Peyer's patch (tissue), 4 donors: ENCODE results near the gene PANK1. TPM values are rescaled to one million over a fixed set of nuclear protein-coding genes. Genes with fewer than 3 reads are reported as not detected.

ENCODE experiments used
- DNase-seq, 3 donors: peaks; one replicate each; pipeline ENCODE4 v3.0.0-alpha.2; 2017 to 2019
- H3K27ac ChIP-seq, 4 donors: fragments of 200-600 bp; sonication (generic); one replicate each; pipeline ENCODE4 v1.5.1; 2016 to 2019
- H3K27me3 ChIP-seq, 2 donors: fragments of 200-600 bp; sonication (generic); one replicate each; pipeline ENCODE4 v1.5.1; 2019
- H3K36me3 ChIP-seq, 3 donors: fragments of 200-600 bp; sonication (generic); one replicate each; pipeline ENCODE4 v1.5.1; 2016 to 2019
- H3K4me1 ChIP-seq, 4 donors: fragments of 200-600 bp; sonication (generic); one replicate each; pipeline ENCODE4 v1.5.1; 2016 to 2019
- H3K4me3 ChIP-seq, 4 donors: fragments of 200-600 bp; sonication (generic); 1 replicate in 3 of 4; 2 replicates in 1 of 4; pipeline ENCODE4 v1.5.1; 2016 to 2019; ENCODE audit warnings: mild to moderate bottlenecking in 1 of 4
- H3K9me3 ChIP-seq, 4 donors: fragments of 200-600 bp; sonication (generic); one replicate each; pipeline ENCODE4 v1.5.1; 2016 to 2019; ENCODE audit warnings: mild to moderate bottlenecking in 1 of 4
- CTCF ChIP-seq, 6 experiments: fragments of 450-650 bp in 4 of 6; fragments of 200-600 bp in 2 of 6; sonication (generic) in 1 of 6; IDR thresholded peaks; one replicate each; pipeline ENCODE4 v1.5.1; 2017 to 2019; ENCODE audit warnings: antibody characterized with exemption in 6 of 6, mild to moderate bottlenecking in 3 of 6, moderate library complexity in 1 of 6
- POLR2A ChIP-seq, 2 donors: fragments of 450-650 bp; IDR thresholded peaks; one replicate each; pipeline ENCODE4 v1.5.1; 2017; ENCODE audit warnings: antibody characterized with exemption in 2 of 2, mild to moderate bottlenecking in 2 of 2, moderate library complexity in 2 of 2
- total RNA-seq, 4 donors: library from RNA; depleted of rRNA; stranded (reverse); fragments of >200 nt; gene quantifications; one replicate each; pipeline ENCODE4 v1.1.0, GENCODE V29; 2016

The PANK1 gene
- total RNA-seq, 4 donors from 2014 or later: 22.3 to 45.9 (median 33.9) TPM

- Histone ChIP-seq H3K27ac (peak overlapping the region in 1 of 4 donors; percentile 73), H3K36me3 (peaks cover 0 to 13% (median 0%) of the 10 kb centered on the region in 3 donors)
Measured at GRCh38 chr10:89593043-89593442, 52.0 kb downstream of the PANK1 start.

GRCh38 chr10:89592539-89592938 is 52.5 kb downstream of the PANK1 start:
- H3K4me1 ChIP-seq: no peaks in the 10 kb centered on the region
- H3K36me3 ChIP-seq: peaks cover 0 to 17% (median 0%) of the 10 kb centered on the region in 3 donors
- H3K27ac ChIP-seq: peak overlapping the region in 3 of 4 donors; percentile 33 to 73 (median 46)
- H3K4me3 ChIP-seq: no peak overlapping the region
- H3K9me3 ChIP-seq: no peaks in the 10 kb centered on the region
- TF ChIP-seq POLR2A (IDR thresholded peaks at IDR 0.05) (no peak), CTCF (IDR thresholded peaks at IDR 0.05) (no peak)
- DNase-seq: no peak
- H3K27me3 ChIP-seq: no peaks in the 10 kb centered on the region

More at GRCh38 chr10:89593043-89593442, 52.0 kb downstream of the PANK1 start:
- TF ChIP-seq CTCF (IDR thresholded peaks at IDR 0.05): no peak
- TF ChIP-seq POLR2A (IDR thresholded peaks at IDR 0.05): no peak
- Histone ChIP-seq H3K4me3 (no peak overlapping the region), H3K27me3 (no peaks in the 10 kb centered on the region), H3K9me3 (no peaks in the 10 kb centered on the region), H3K4me1 (no peaks in the 10 kb centered on the region)
- DNase-seq: no peak

- TF ChIP-seq CTCF (IDR thresholded peaks at IDR 0.05) (no peak), POLR2A (IDR thresholded peaks at IDR 0.05) (no peak)
- peak overlapping the region in 3 of 4 donors; percentile 33 to 73 (median 65) for H3K27ac ChIP-seq
- H3K9me3 ChIP-seq: no peaks in the 10 kb centered on the region
- no peaks in the 10 kb centered on the region for H3K4me1 ChIP-seq
- DNase-seq: peak in 1 of 3 donors; percentile 70
- H3K36me3 ChIP-seq: peaks cover 0 to 17% (median 0%) of the 10 kb centered on the region in 3 donors
- H3K27me3 ChIP-seq: no peaks in the 10 kb centered on the region
- peak overlapping the region in 1 of 4 donors; percentile 5 for H3K4me3 ChIP-seq
Measured at GRCh38 chr10:89591796-89592271, 53.2 kb downstream of the PANK1 start.

GRCh38 chr10:89591111-89591795 is 53.8 kb downstream of the PANK1 start:
- Histone ChIP-seq H3K4me1 (no peaks in the 10 kb centered on the region), H3K27ac (peak overlapping the region in 2 of 4 donors; percentile 65 to 73), H3K4me3 (peak overlapping the region in 1 of 4 donors; percentile 5), H3K36me3 (peaks cover 0 to 17% (median 0%) of the 10 kb centered on the region in 3 donors), H3K9me3 (no peaks in the 10 kb centered on the region), H3K27me3 (no peaks in the 10 kb centered on the region)
- DNase-seq: no peak
- TF ChIP-seq POLR2A (IDR thresholded peaks at IDR 0.05) (no peak), CTCF (IDR thresholded peaks at IDR 0.05) (no peak)

- Histone ChIP-seq H3K36me3 (peaks cover 0 to 17% (median 0%) of the 10 kb centered on the region in 3 donors), H3K4me3 (no peak overlapping the region)
Measured at GRCh38 chr10:89590326-89590725, 54.7 kb downstream of the PANK1 start.

More at GRCh38 chr10:89590326-89590725, 54.7 kb downstream of the PANK1 start:
- H3K4me1 ChIP-seq: no peaks in the 10 kb centered on the region
- H3K9me3 ChIP-seq: no peaks in the 10 kb centered on the region
- H3K27ac ChIP-seq: no peak overlapping the region
- no peak for DNase-seq
- TF ChIP-seq POLR2A (IDR thresholded peaks at IDR 0.05) (no peak), CTCF (IDR thresholded peaks at IDR 0.05) (no peak)
- no peaks in the 10 kb centered on the region for H3K27me3 ChIP-seq
